Stomach (tissue), 9 donors: ENCODE data around the gene ARHGAP26. TPM values are rescaled to one million over a fixed set of nuclear protein-coding genes. Genes with fewer than 3 reads are reported as not detected.

ENCODE experiments used
- DNase-seq, 2 donors: peaks; one replicate each; pipeline versions ENCODE4 v3.0.0 to v3.0.0-alpha.2; 2013 to 2019
- H3K27ac ChIP-seq, 5 donors: fragments of 200-600 bp in 4 of 5; sonication (generic) in 4 of 5; one replicate each; pipeline ENCODE4 v1.5.1; 2013 to 2019; ENCODE audit warnings: mild to moderate bottlenecking in 1 of 5, moderate library complexity in 1 of 5
- H3K27me3 ChIP-seq, 3 donors: fragments of 200-600 bp; sonication (generic); one replicate each; pipeline ENCODE4 v1.5.1; 2017 to 2019; ENCODE audit warnings: mixed run types in 1 of 3
- H3K36me3 ChIP-seq, 4 donors: fragments of 200-600 bp; sonication (generic); 1 replicate in 3 of 4; 2 replicates in 1 of 4; pipeline ENCODE4 v1.5.1; 2016 to 2019
- H3K4me1 ChIP-seq, 4 donors: fragments of 200-600 bp; sonication (generic); one replicate each; pipeline ENCODE4 v1.5.1; 2016 to 2019
- H3K4me3 ChIP-seq, 4 donors: fragments of 200-600 bp; sonication (generic) in 3 of 4; one replicate each; pipeline ENCODE4 v1.5.1; 2016 to 2019; ENCODE audit warnings: mild to moderate bottlenecking in 1 of 4
- H3K9me3 ChIP-seq, 4 donors: fragments of 200-600 bp; sonication (generic); one replicate each; pipeline ENCODE4 v1.5.1; 2016 to 2019
- EP300 ChIP-seq: sonication (generic); formaldehyde crosslinking; IDR thresholded peaks from one replicate; pipeline ENCODE4 v1.6.1; 2017; ENCODE audit warnings: antibody characterized with exemption
- POLR2A ChIP-seq, 4 donors: fragments of 450-650 bp; IDR thresholded peaks; one replicate each; pipeline ENCODE4 v1.6.1; 2016; ENCODE audit warnings: antibody characterized with exemption in 4 of 4, control low read depth in 2 of 4, mild to moderate bottlenecking in 1 of 4, moderate library complexity in 1 of 4
- POLR2AphosphoS5 ChIP-seq, 3 donors: sonication (generic); formaldehyde crosslinking; IDR thresholded peaks; one replicate each; pipeline ENCODE4 v1.6.1; 2016; ENCODE audit warnings: antibody characterized with exemption in 3 of 3
- WGBS, 5 donors: extraction: QIAGEN DNeasy Blood & Tissue Kit in 3 of 5; methylation state at CpG; one replicate each; pipeline versions ENCODE4 v1.1.5 to v1.1.7; 2013 to 2018; 5-methylcytosine and 5-hydroxymethylcytosine counted together
- intact Hi-C: fragments of 100-400 bp; cut with DNase I; formaldehyde crosslinking; loops from one replicate; pipeline ENCODE4 v1.15.1; 2023; ENCODE audit warnings: low total_unique reads
- polyA plus RNA-seq, 3 donors: library from polyadenylated mRNA; stranded (reverse); fragments of 200-250 nt; gene quantifications; one replicate each; pipeline ENCODE4 v1.2.3, GENCODE V29; 2013
- total RNA-seq, 5 donors: library from RNA; depleted of rRNA; stranded (reverse); fragments of >200 nt; gene quantifications; one replicate each; pipeline versions ENCODE4 v1.1.0 to v1.2.3, GENCODE V29; 2014 to 2016
- TF ChIP-seq, protein P1 (sequence below), 7 experiments: fragments of 450-650 bp in 4 of 7; fragments of 200-600 bp in 3 of 7; sonication (generic) in 3 of 7; IDR thresholded peaks; one replicate each; pipeline ENCODE4 v1.5.1; 2016 to 2019; ENCODE audit warnings: antibody characterized with exemption in 7 of 7, control low read depth in 2 of 7, mild to moderate bottlenecking in 1 of 7
- donor health status: healthy with polysubstance abuse.
- donor health status: Bipolar disorder and iron deficiency.
- donor health status: healthy.

The ARHGAP26 gene
- total and polyA plus RNA-seq, 8 donors: 4.0 to 115 (median 34.1) TPM

DNA sequence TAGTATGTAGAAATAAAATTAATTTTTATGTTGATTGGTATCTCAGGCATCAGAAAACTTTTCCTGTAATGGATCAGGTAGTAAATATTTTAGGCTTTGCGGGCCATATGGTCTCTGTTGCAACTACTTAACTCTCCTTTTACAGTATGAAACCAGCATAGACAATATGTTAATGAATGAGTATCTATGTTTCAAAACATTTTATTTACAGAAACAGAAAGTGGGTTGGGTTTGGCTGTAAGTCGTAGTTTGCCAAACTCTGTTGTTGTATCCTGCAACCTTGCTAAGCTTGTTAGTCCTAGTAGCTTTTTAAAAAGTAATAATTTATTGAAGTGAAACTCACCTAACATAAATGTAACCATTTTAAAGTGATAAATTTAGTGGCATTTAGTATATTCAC, 501.3 kb downstream of the ARHGAP26 start:
- intact Hi-C loops: no loop called here
- no peaks in the 10 kb centered on the region for H3K27me3 ChIP-seq
- peaks cover 0 to 10% (median 3%) of the 10 kb centered on the region in 4 donors for H3K9me3 ChIP-seq
- H3K36me3 ChIP-seq: no peaks in the 10 kb centered on the region
- no peak overlapping the region for H3K4me3 ChIP-seq
- no peak for DNase-seq
- 85 to 92% (median 91%) methylated on average over 2 of the region's 2 CpGs for WGBS, 5 donors
- no peak overlapping the region for H3K27ac ChIP-seq
- H3K4me1 ChIP-seq: no peaks in the 10 kb centered on the region
- TF ChIP-seq POLR2A (IDR thresholded peaks at IDR 0.05): no peak
- TF ChIP-seq, protein P1, sequence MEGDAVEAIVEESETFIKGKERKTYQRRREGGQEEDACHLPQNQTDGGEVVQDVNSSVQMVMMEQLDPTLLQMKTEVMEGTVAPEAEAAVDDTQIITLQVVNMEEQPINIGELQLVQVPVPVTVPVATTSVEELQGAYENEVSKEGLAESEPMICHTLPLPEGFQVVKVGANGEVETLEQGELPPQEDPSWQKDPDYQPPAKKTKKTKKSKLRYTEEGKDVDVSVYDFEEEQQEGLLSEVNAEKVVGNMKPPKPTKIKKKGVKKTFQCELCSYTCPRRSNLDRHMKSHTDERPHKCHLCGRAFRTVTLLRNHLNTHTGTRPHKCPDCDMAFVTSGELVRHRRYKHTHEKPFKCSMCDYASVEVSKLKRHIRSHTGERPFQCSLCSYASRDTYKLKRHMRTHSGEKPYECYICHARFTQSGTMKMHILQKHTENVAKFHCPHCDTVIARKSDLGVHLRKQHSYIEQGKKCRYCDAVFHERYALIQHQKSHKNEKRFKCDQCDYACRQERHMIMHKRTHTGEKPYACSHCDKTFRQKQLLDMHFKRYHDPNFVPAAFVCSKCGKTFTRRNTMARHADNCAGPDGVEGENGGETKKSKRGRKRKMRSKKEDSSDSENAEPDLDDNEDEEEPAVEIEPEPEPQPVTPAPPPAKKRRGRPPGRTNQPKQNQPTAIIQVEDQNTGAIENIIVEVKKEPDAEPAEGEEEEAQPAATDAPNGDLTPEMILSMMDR (IDR thresholded peaks at IDR 0.05): no peak
- no peak for TF ChIP-seq EP300
- no peak for TF ChIP-seq POLR2AphosphoS5 (IDR thresholded peaks at IDR 0.05)

DNA sequence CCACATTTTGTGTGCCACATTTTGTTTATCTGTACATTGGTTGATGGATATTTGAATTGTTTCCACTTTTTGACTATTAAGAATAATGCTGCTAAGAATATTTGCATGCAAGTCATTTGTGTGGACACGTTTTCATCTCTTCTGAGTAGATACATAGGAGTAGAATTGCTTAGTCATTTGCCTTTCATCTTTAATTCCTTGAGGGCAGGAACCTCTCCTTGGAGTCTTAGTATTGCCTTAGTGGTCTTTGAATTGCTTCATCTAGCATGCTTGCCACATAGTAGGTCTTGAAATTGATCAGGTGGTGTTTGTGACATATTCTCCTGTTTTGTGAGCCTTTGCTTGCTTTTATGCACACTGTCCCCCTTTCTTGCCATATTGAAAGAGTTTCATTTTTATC, 504.8 kb downstream of the ARHGAP26 start:
- WGBS, 5 donors: 69 to 90% (median 82%) methylated on average over 1 of the region's 1 CpG
- DNase-seq: no peak
- H3K36me3 ChIP-seq: peaks cover 0 to 13% (median 6%) of the 10 kb centered on the region in 4 donors
- H3K27me3 ChIP-seq: no peaks in the 10 kb centered on the region
- peaks cover 0 to 4% (median 0%) of the 10 kb centered on the region in 4 donors for H3K4me1 ChIP-seq
- H3K4me3 ChIP-seq: no peak overlapping the region
- H3K27ac ChIP-seq: no peak overlapping the region
- TF ChIP-seq POLR2A (IDR thresholded peaks at IDR 0.05): no peak
- no peak for TF ChIP-seq POLR2AphosphoS5 (IDR thresholded peaks at IDR 0.05)
- TF ChIP-seq, protein P1 (IDR thresholded peaks at IDR 0.05): no peak
- no peak for TF ChIP-seq EP300
- intact Hi-C loops: no loop called here
- H3K9me3 ChIP-seq: no peaks in the 10 kb centered on the region

DNA sequence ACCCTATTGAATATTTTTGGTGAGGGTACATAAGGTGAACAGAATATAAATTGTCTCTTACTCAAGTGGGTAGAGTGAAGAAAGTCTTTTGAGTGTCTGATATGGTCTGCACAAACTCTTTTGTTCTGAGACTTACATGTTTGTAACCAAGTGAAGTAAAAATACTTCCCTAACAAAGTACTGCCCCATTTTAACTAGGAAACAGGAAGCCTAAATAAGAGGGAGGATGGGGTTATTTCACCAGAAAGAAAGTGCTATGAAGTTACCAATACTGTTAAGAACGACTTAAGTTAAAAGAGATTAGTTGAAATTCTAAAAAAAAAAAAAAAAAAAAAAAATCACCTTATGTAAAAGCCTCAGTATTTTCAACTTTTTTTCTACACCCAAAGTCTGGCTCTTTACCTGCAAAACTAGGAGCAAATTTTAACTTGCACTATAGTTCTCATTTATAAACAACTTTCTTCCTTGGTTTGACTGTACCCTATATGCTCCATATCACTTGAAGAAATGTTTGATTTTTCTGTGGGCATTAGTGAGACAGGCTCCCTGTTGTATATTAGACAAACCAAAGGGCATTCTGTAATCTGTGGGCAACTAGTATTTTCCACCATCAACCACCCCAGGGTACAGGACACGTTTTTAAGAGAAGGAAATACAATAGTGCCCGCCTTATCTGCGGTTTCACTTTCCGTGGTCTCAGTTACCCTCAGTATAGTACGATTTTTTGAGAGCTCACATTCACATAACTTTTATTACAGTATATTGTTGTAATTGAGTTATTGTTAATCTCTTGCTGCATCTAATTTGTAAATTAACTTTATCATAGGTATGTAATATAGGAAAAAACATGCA, 505.6 kb downstream of the ARHGAP26 start:
- peaks cover 0 to 13% (median 9%) of the 10 kb centered on the region in 4 donors for H3K36me3 ChIP-seq
- no peak overlapping the region for H3K27ac ChIP-seq
- no peaks in the 10 kb centered on the region for H3K27me3 ChIP-seq
- no peak overlapping the region for H3K4me3 ChIP-seq
- 75 to 83% (median 76%) methylated on average over 6 of the region's 6 CpGs for WGBS, 5 donors
- intact Hi-C loops: no loop called here
- no peaks in the 10 kb centered on the region for H3K9me3 ChIP-seq
- no peak for TF ChIP-seq EP300
- TF ChIP-seq, protein P1 (IDR thresholded peaks at IDR 0.05): no peak
- no peak for TF ChIP-seq POLR2AphosphoS5 (IDR thresholded peaks at IDR 0.05)
- TF ChIP-seq POLR2A (IDR thresholded peaks at IDR 0.05): no peak
- peaks cover 0 to 4% (median 0%) of the 10 kb centered on the region in 4 donors for H3K4me1 ChIP-seq
- DNase-seq: no peak

DNA sequence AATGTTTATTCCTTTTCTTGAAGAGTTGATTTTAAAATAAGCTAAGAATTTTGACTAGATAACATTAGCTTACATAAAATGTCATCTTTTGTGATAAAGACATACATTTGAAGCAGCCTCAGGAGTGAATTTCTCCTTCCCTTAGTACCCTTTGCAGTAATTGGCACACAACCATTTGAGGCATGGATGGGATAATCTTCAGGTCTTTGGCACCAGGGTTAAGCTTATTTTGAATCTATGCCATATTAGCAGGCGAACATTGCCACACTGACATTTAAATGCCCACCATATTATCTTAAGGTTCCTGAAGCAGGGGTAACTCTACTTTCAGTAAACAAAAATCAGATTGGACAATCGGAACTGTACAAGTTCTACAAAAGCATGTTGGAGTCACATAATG, 507.4 kb downstream of the ARHGAP26 start:
- no peak for DNase-seq
- no peaks in the 10 kb centered on the region for H3K9me3 ChIP-seq
- 67 to 89% (median 77%) methylated on average over 2 of the region's 2 CpGs for WGBS, 5 donors
- intact Hi-C loops: no loop called here
- no peak overlapping the region for H3K4me3 ChIP-seq
- H3K4me1 ChIP-seq: peaks cover 0 to 4% (median 0%) of the 10 kb centered on the region in 4 donors
- H3K36me3 ChIP-seq: peaks cover 0 to 28% (median 25%) of the 10 kb centered on the region in 4 donors
- no peak overlapping the region for H3K27ac ChIP-seq
- no peaks in the 10 kb centered on the region for H3K27me3 ChIP-seq
- TF ChIP-seq POLR2A (IDR thresholded peaks at IDR 0.05) (no peak), EP300 (no peak), POLR2AphosphoS5 (IDR thresholded peaks at IDR 0.05) (no peak)
- TF ChIP-seq, protein P1 (IDR thresholded peaks at IDR 0.05): no peak

Other genes with a start within 250 kb of the ARHGAP26 start
- 1 to 10 TPM in 2 of 5 donors, not detected in 3; 1.0 to 3.5 TPM for gene FGF1, start 84.3 kb upstream of the ARHGAP26 start, total RNA-seq
- 1 to 10 TPM in 1 of 3 donors, under 1 TPM in 2; 0.73 to 1.6 (median 0.92) TPM for gene FGF1, start 84.3 kb upstream of the ARHGAP26 start, polyA plus RNA-seq